ENCODE measurements around the gene HDAC4.
A peak's percentile ranks its signal among the peaks of the same experiment; 100 is the strongest.

Gene HDAC4

GRCh38 chr2:239087046-239087710 is 313.6 kb downstream of the HDAC4 start:
- H3K4me3 ChIP-seq (ENCODE audit: control insufficient read depth, low read depth, low read length): no peak overlapping the region
- peak; percentile 19 for DNase-seq (ENCODE audit: low read depth)
- no peak for TF ChIP-seq CTCF (conservative IDR thresholded peaks at IDR 0.05; ENCODE audit: control insufficient read depth, insufficient read depth, low read depth, low read length)

- H3K4me3 ChIP-seq (ENCODE audit: control insufficient read depth, low read depth, low read length): no peak overlapping the region
- TF ChIP-seq CTCF (conservative IDR thresholded peaks at IDR 0.05; ENCODE audit: control insufficient read depth, insufficient read depth, low read depth, low read length): no peak
- DNase-seq (ENCODE audit: low read depth): no peak
These were observed 314.3 kb downstream of the HDAC4 start for GRCh38 chr2:239086325-239087020.

- no peak for DNase-seq (ENCODE audit: low read depth)
- H3K4me3 ChIP-seq (ENCODE audit: control insufficient read depth, low read depth, low read length): no peak overlapping the region
These were observed 315.4 kb downstream of the HDAC4 start for GRCh38 chr2:239085201-239085992.

GRCh38 chr2:239084007-239084406 is 316.8 kb downstream of the HDAC4 start:
- no peak overlapping the region for H3K4me3 ChIP-seq (ENCODE audit: control insufficient read depth, low read depth, low read length)
- no peak for DNase-seq (ENCODE audit: low read depth)
- TF ChIP-seq CTCF (conservative IDR thresholded peaks at IDR 0.05; ENCODE audit: control insufficient read depth, insufficient read depth, low read depth, low read length): no peak

More at GRCh38 chr2:239085201-239085992, 315.4 kb downstream of the HDAC4 start:
- TF ChIP-seq CTCF (conservative IDR thresholded peaks at IDR 0.05; ENCODE audit: control insufficient read depth, insufficient read depth, low read depth, low read length): no peak

- DNase-seq (ENCODE audit: low read depth): no peak
- TF ChIP-seq CTCF (conservative IDR thresholded peaks at IDR 0.05; ENCODE audit: control insufficient read depth, insufficient read depth, low read depth, low read length): no peak
- H3K4me3 ChIP-seq (ENCODE audit: control insufficient read depth, low read depth, low read length): no peak overlapping the region
These were observed 318.4 kb downstream of the HDAC4 start for GRCh38 chr2:239082425-239082824.

GRCh38 chr2:239081622-239082021 is 319.2 kb downstream of the HDAC4 start:
- no peak overlapping the region for H3K4me3 ChIP-seq (ENCODE audit: control insufficient read depth, low read depth, low read length)
- no peak for DNase-seq (ENCODE audit: low read depth)
- no peak for TF ChIP-seq CTCF (conservative IDR thresholded peaks at IDR 0.05; ENCODE audit: control insufficient read depth, insufficient read depth, low read depth, low read length)

All from fibroblast of mammary gland (primary cell).